CD14-positive monocyte (primary cell): ENCODE results near the gene ZNF235. TPM values are rescaled to one million over a fixed set of nuclear protein-coding genes. Genes with fewer than 3 reads are reported as not detected.

Experiments used
- DNase-seq, 3 donors: peaks; one replicate each; pipeline ENCODE4 v3.0.0-alpha.2; 2011 to 2022
- H2AFZ ChIP-seq: 2 replicates; pipeline ENCODE4 v1.6.0; 2012; ENCODE audit warnings: mild to moderate bottlenecking, low read depth, low read length, inconsistent platforms; ENCODE audit not compliant: insufficient read depth, poor library complexity, severe bottlenecking
- H3K27ac ChIP-seq, 2 donors: 1 replicate in 1 of 2; 2 replicates in 1 of 2; pipeline ENCODE4 v1.5.1; 2012 to 2013; ENCODE audit warnings: low read length in 2 of 2, control low read depth in 1 of 2, inconsistent platforms in 1 of 2, low read depth in 1 of 2, mild to moderate bottlenecking in 1 of 2
- H3K27me3 ChIP-seq, 2 donors: one replicate each; pipeline versions ENCODE4 v1.6.0 to v1.6.1; 2011 to 2013; ENCODE audit warnings: low read length in 2 of 2; ENCODE audit not compliant: control insufficient read depth in 2 of 2, insufficient read depth in 2 of 2
- H3K36me3 ChIP-seq, 2 donors: replicated peaks in 1 of 2; 1 replicate in 1 of 2; 2 replicates in 1 of 2; pipeline versions ENCODE4 v1.5.1 to v1.6.1; 2012 to 2013; ENCODE audit warnings: low read length in 2 of 2, control low read depth in 1 of 2, inconsistent platforms in 1 of 2, mild to moderate bottlenecking in 1 of 2; ENCODE audit not compliant: insufficient read depth in 2 of 2, control insufficient read depth in 1 of 2
- H3K4me1 ChIP-seq, 2 donors: 1 replicate in 1 of 2; 2 replicates in 1 of 2; pipeline versions ENCODE4 v1.5.1 to v1.6.1; 2012 to 2013; ENCODE audit warnings: low read length in 2 of 2, control low read depth in 1 of 2, inconsistent platforms in 1 of 2, mild to moderate bottlenecking in 1 of 2, moderate library complexity in 1 of 2; ENCODE audit not compliant: insufficient read depth in 2 of 2, control insufficient read depth in 1 of 2
- H3K4me2 ChIP-seq: replicated peaks from 2 replicates; pipeline ENCODE3; 2012; ENCODE audit warnings: low read length, moderate library complexity, mild to moderate bottlenecking; ENCODE audit not compliant: poor library complexity, severe bottlenecking; ENCODE audit errors: extremely low read depth
- H3K4me3 ChIP-seq, 3 experiments: fragments of 200-600 bp in 1 of 3; sonication (generic) in 1 of 3; replicated peaks in 1 of 3; 1 replicate in 2 of 3; 2 replicates in 1 of 3; pipeline ENCODE4 v1.5.1; 2011 to 2013; ENCODE audit warnings: low read length in 3 of 3, mild to moderate bottlenecking in 3 of 3, control low read depth in 2 of 3, low read depth in 2 of 3, inconsistent platforms in 1 of 3, moderate library complexity in 1 of 3
- H3K79me2 ChIP-seq: 2 replicates; pipeline ENCODE4 v1.6.0; 2012; ENCODE audit warnings: mild to moderate bottlenecking, control low read depth, inconsistent platforms, low read length, moderate library complexity; ENCODE audit not compliant: insufficient read depth
- H3K9ac ChIP-seq: 2 replicates; pipeline ENCODE4 v1.6.0; 2017; ENCODE audit warnings: low read length, mild to moderate bottlenecking; ENCODE audit not compliant: insufficient read depth, poor library complexity, severe bottlenecking
- H3K9me3 ChIP-seq, 2 donors: replicated peaks in 1 of 2; 1 replicate in 1 of 2; 2 replicates in 1 of 2; pipeline versions ENCODE4 v1.5.1 to v1.6.1; 2012 to 2013; ENCODE audit warnings: low read length in 2 of 2, control low read depth in 1 of 2; ENCODE audit not compliant: control insufficient read depth in 1 of 2, insufficient read depth in 1 of 2
- H4K20me1 ChIP-seq: 2 replicates; pipeline ENCODE4 v1.6.0; 2012; ENCODE audit warnings: mild to moderate bottlenecking, low read length, control low read depth, moderate library complexity; ENCODE audit not compliant: insufficient read depth
- H3K27ac Mint-ChIP-seq, 7 donors: one replicate each; pipeline ENCODE4 v1.8.0; 2020; ENCODE audit warnings: mild to moderate bottlenecking in 7 of 7, mixed read lengths in 7 of 7, moderate library complexity in 6 of 7, inconsistent platforms in 2 of 7
- H3K27me3 Mint-ChIP-seq, 3 donors: one replicate each; pipeline ENCODE4 v1.8.0; 2021 to 2022; ENCODE audit warnings: low read depth in 3 of 3, mild to moderate bottlenecking in 3 of 3, mixed read lengths in 3 of 3, moderate library complexity in 3 of 3, inconsistent platforms in 1 of 3
- H3K36me3 Mint-ChIP-seq, 2 donors: one replicate each; pipeline ENCODE4 v1.8.0; 2020; ENCODE audit warnings: mixed read lengths in 2 of 2, inconsistent platforms in 1 of 2, mild to moderate bottlenecking in 1 of 2
- H3K4me1 Mint-ChIP-seq: one replicate; pipeline ENCODE4 v1.8.0; 2020; ENCODE audit warnings: mild to moderate bottlenecking, mixed read lengths
- H3K4me3 Mint-ChIP-seq, 2 donors: one replicate each; pipeline ENCODE4 v1.8.0; 2020; ENCODE audit warnings: mild to moderate bottlenecking in 2 of 2, mixed read lengths in 2 of 2, moderate library complexity in 1 of 2
- H3K9me3 Mint-ChIP-seq, 7 donors: one replicate each; pipeline ENCODE4 v1.8.0; 2020 to 2022; ENCODE audit warnings: mixed read lengths in 7 of 7, mild to moderate bottlenecking in 6 of 7, moderate library complexity in 6 of 7, inconsistent platforms in 2 of 7
- WGBS: methylation state at CpG from one replicate; pipeline ENCODE4 v1.1.5; 2013; ENCODE audit warnings: missing lambda C conversion rate; ENCODE audit not compliant: insufficient coverage; 5-methylcytosine and 5-hydroxymethylcytosine counted together
- intact Hi-C, 2 donors: fragments of 100-400 bp; cut with micrococcal nuclease; formaldehyde crosslinking; loops; one replicate each; pipeline versions ENCODE4 v1.15.0 to v1.15.1; 2023
- polyA plus RNA-seq, 3 donors: library from polyadenylated mRNA; depleted of rRNA in 1 of 3; unstranded in 2 of 3; stranded (reverse) in 1 of 3; fragments of 300-500 nt in 2 of 3; fragments of >200 nt in 1 of 3; fragmentation: Illumina TruSeq in 2 of 3; gene quantifications; 1 replicate in 2 of 3; 2 replicates in 1 of 3; pipeline ENCODE4 v1.2.3, GENCODE V29; 2012 to 2021
- TF ChIP-seq, protein P1 (sequence below): fragments of 200-600 bp; IDR thresholded peaks from one replicate; pipeline ENCODE4 v1.8.0; 2022; ENCODE audit warnings: antibody characterized with exemption, mild to moderate bottlenecking

The ZNF235 gene
- polyA plus RNA-seq, 3 donors: 0.64 to 3.0 (median 0.92) TPM

DNA sequence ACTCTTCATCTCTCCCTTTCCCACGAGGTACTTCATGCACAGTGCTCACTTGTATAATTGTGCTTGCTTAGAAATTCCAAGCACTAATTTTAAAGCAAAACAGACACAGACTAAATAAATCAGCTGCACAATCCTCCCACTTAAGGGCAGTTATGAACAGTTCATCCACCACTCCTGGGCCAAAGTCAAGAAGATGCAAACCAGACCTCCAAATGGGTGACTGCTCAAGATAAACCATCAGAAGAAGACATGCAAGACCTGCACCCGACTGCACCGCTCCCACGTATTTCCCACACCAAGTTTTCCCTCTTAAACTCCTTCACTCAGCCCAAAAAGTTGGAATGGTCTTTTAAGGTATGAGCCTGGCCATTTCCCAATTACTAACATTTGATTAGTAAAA is 19.9 kb downstream of the ZNF235 start:
- H3K9me3 ChIP-seq: peaks cover 54 to 94% of the 10 kb centered on the region in 2 donors

DNA sequence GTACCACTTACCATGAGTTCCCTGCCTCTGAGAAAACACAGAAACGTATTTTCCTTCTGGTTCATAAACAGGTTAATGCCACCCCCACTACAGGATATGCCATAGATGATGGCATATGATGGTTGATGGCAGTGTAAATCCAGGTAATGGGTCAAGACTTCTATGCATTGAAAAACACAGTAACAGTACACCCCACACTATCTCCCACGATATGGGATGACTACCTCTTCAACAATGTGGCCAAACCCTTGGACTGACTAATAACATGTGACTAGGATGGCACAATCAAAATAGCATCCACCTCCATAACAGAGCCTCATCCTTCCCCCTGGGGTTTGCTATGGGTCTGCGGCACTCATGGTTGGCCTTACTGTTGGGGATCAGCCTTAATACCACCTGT is 22.0 kb downstream of the ZNF235 start:
- Histone ChIP-seq H3K9ac (no peak overlapping the region), H3K4me3 (no peak overlapping the region), H3K27me3 (no peaks in the 10 kb centered on the region), H2AFZ (no peak overlapping the region), H3K27ac (no peak overlapping the region), H3K79me2 (no peaks in the 10 kb centered on the region), H3K4me1 (no peaks in the 10 kb centered on the region), H3K36me3 (peaks cover 5 to 10% of the 10 kb centered on the region in 2 donors), H3K9me3 (peaks cover 61 to 93% of the 10 kb centered on the region in 2 donors), H4K20me1 (no peaks in the 10 kb centered on the region), H3K4me2 (no peak overlapping the region)
- Mint-ChIP-seq H3K27me3 (peaks cover 0 to 3% (median 2%) of the 10 kb centered on the region in 3 donors), H3K9me3 (peaks cover 54 to 73% (median 68%) of the 10 kb centered on the region in 7 donors), H3K36me3 (peaks cover 5 to 6% of the 10 kb centered on the region in 2 donors), H3K27ac (no peak overlapping the region), H3K4me1 (no peaks in the 10 kb centered on the region), H3K4me3 (no peak overlapping the region)
- no peak for DNase-seq
- intact Hi-C loops: no loop called here
- TF ChIP-seq, protein P1, sequence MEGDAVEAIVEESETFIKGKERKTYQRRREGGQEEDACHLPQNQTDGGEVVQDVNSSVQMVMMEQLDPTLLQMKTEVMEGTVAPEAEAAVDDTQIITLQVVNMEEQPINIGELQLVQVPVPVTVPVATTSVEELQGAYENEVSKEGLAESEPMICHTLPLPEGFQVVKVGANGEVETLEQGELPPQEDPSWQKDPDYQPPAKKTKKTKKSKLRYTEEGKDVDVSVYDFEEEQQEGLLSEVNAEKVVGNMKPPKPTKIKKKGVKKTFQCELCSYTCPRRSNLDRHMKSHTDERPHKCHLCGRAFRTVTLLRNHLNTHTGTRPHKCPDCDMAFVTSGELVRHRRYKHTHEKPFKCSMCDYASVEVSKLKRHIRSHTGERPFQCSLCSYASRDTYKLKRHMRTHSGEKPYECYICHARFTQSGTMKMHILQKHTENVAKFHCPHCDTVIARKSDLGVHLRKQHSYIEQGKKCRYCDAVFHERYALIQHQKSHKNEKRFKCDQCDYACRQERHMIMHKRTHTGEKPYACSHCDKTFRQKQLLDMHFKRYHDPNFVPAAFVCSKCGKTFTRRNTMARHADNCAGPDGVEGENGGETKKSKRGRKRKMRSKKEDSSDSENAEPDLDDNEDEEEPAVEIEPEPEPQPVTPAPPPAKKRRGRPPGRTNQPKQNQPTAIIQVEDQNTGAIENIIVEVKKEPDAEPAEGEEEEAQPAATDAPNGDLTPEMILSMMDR: no peak
- WGBS: no CpG with 5 or more reads among the region's 3 CpGs

More for the DNA sequence above, 19.9 kb downstream of the ZNF235 start:
- peaks cover 27 to 28% of the 10 kb centered on the region in 2 donors for H3K36me3 Mint-ChIP-seq
- Histone ChIP-seq H3K4me3 (no peak overlapping the region), H3K27me3 (no peaks in the 10 kb centered on the region), H3K36me3 (peaks cover 24 to 31% of the 10 kb centered on the region in 2 donors), H2AFZ (no peak overlapping the region), H3K4me2 (no peak overlapping the region), H3K4me1 (no peaks in the 10 kb centered on the region), H3K9ac (no peak overlapping the region), H3K79me2 (no peaks in the 10 kb centered on the region), H4K20me1 (no peaks in the 10 kb centered on the region), H3K27ac (no peak overlapping the region)
- H3K4me1 Mint-ChIP-seq: no peaks in the 10 kb centered on the region
- intact Hi-C loops: no loop called here
- DNase-seq: no peak
- H3K4me3 Mint-ChIP-seq: no peak overlapping the region
- H3K27me3 Mint-ChIP-seq: peaks cover 0 to 3% (median 2%) of the 10 kb centered on the region in 3 donors
- no peak overlapping the region for H3K27ac Mint-ChIP-seq
- TF ChIP-seq, protein P1: no peak
- no CpG with 5 or more reads among the region's 4 CpGs for WGBS
- H3K9me3 Mint-ChIP-seq: peaks cover 53 to 77% (median 70%) of the 10 kb centered on the region in 7 donors
